Measurements from ENCODE around the gene SYNGR3.

GRCh38 chr16:1947369-1947670 is 42.5 kb upstream of the SYNGR3 start:
- TF ChIP-seq, protein P1, sequence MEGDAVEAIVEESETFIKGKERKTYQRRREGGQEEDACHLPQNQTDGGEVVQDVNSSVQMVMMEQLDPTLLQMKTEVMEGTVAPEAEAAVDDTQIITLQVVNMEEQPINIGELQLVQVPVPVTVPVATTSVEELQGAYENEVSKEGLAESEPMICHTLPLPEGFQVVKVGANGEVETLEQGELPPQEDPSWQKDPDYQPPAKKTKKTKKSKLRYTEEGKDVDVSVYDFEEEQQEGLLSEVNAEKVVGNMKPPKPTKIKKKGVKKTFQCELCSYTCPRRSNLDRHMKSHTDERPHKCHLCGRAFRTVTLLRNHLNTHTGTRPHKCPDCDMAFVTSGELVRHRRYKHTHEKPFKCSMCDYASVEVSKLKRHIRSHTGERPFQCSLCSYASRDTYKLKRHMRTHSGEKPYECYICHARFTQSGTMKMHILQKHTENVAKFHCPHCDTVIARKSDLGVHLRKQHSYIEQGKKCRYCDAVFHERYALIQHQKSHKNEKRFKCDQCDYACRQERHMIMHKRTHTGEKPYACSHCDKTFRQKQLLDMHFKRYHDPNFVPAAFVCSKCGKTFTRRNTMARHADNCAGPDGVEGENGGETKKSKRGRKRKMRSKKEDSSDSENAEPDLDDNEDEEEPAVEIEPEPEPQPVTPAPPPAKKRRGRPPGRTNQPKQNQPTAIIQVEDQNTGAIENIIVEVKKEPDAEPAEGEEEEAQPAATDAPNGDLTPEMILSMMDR (IDR thresholded peaks at IDR 0.05; ENCODE audit: insufficient read depth, low read length, poor library complexity, severe bottlenecking) = no peak
- TF ChIP-seq EZH2phosphoT487 (conservative IDR thresholded peaks at IDR 0.05; ENCODE audit: low read length) = no peak

All from SU-DHL-6 (cell line).